ENCODE results near the gene SPSB4.

Gene SPSB4

DNA sequence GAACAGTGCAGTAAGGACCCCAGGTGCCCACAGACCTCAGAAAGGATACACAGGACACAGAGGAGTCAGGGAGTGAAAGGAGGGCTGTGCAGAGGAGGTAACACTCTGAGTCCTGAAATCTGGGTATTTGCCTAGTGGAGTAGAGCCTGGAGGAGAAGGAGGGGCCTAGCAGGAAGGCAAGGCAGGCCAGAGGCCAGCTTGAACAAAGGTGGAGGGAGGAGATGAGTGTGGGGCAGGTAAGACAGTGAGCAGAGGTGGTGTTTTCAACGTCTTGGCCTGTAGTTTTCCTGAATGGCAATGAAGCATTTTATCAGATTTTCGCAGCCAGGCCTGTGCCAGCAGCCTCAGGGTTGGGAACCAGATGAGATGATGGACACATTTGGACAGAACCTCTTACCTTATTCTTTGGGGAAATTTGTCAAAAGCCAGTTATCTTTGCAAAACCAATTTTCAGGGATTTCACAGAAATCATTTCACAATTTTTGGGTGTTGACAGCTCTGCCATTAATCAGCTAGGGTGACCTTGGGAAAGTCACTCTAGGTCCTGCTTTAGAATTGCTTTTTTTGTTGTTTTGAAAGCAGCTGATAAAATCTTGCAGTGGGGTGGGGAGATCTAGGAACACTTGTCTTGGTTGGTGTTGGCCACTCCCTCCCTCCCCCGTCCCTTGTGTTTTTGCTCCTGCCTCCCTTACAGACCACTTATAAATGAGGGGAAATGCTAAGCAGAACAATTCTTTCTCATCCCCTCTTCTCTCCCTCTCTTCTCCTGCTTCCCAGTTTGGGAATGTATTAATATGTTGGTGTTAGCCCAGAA lies 38.4 kb downstream of the SPSB4 start:
- no peak overlapping the region for H3K4me3 Mint-ChIP-seq
- no peaks in the 10 kb centered on the region for H3K4me1 Mint-ChIP-seq
- no peak for ATAC-seq (ENCODE audit: low read depth)
- H3K27me3 Mint-ChIP-seq, result peaks cover 12% of the 10 kb centered on the region
- H3K36me3 Mint-ChIP-seq, result no peaks in the 10 kb centered on the region
- DNase-seq (ENCODE audit: low spot score in 2 of 2), result no peak
- no peaks in the 10 kb centered on the region for H3K9me3 Mint-ChIP-seq
- H3K27ac Mint-ChIP-seq, result no peak overlapping the region

DNA sequence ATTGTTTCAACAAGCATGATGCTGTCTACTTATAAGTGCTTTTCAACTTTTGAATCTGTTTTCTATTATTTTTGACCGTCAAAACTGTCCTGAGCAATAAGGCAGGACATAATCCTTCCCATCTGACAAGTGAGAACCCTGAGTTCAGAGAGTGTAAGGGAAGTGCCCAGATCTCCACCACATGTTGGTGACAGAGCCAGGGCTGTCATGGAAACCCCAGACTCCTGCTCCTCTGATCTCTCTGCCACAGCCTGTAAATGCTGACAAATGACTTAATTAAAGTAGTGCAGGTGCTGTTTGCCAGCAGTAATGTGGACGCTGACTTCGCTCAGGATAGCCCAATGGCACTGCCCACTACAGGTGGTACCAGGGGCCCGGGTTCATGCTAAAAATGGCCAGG lies 40.3 kb downstream of the SPSB4 start:
- ATAC-seq (ENCODE audit: low read depth) (no peak), DNase-seq (ENCODE audit: low spot score in 2 of 2) (no peak)
- Mint-ChIP-seq H3K9me3 (no peaks in the 10 kb centered on the region), H3K27ac (no peak overlapping the region), H3K4me1 (no peaks in the 10 kb centered on the region), H3K36me3 (no peaks in the 10 kb centered on the region), H3K4me3 (no peak overlapping the region), H3K27me3 (peaks cover 5% of the 10 kb centered on the region)

DNA sequence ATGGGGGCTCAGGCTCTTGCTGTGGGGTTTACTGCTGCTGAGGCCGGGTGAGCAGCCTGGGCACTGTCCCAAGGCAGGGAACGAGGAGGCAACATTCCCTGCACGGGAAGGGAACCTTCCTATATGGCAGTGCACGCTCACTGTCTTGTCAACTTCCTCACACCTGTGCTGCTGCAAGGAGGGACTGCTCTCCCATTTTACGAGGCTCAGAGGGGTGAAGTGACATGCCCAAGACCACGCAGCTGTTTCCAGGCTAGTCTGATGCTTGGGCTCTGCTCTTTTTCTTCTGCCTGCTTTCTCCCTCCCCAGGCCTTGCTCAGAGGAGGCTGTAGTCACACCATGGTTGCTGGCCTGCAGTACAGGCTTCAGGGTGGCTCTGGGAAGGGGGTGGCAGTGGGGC lies 41.5 kb downstream of the SPSB4 start:
- Mint-ChIP-seq H3K4me3 (no peak overlapping the region), H3K36me3 (no peaks in the 10 kb centered on the region), H3K27ac (no peak overlapping the region), H3K4me1 (no peaks in the 10 kb centered on the region), H3K27me3 (peaks cover 7% of the 10 kb centered on the region), H3K9me3 (no peaks in the 10 kb centered on the region)
- ATAC-seq (ENCODE audit: low read depth), result no peak
- no peak for DNase-seq (ENCODE audit: low spot score in 2 of 2)

DNA sequence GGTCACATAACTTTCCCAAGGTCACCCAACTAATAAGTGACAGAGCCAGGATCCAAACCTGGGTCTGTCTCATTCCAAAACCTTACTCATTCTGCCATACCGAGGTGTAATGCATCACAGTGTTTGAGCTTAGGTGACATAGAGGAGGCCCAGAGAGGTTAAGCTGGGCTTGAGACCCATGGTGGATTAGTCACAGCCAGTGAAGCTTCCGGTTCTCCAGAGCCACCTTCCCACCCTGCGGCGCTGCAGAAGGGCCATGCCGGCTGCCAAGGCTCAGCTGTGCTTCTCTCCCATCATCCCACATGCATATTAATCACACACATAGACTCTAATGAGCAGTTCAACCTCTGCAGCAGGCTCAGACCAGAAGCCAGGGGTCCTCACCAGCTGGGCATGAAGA lies 42.2 kb downstream of the SPSB4 start:
- H3K9me3 Mint-ChIP-seq, result no peaks in the 10 kb centered on the region
- no peak overlapping the region for H3K4me3 Mint-ChIP-seq
- ATAC-seq (ENCODE audit: low read depth) (no peak), DNase-seq (ENCODE audit: low spot score in 2 of 2) (no peak)
- no peak overlapping the region for H3K27ac Mint-ChIP-seq
- H3K27me3 Mint-ChIP-seq, result peaks cover 7% of the 10 kb centered on the region
- H3K36me3 Mint-ChIP-seq, result no peaks in the 10 kb centered on the region
- no peaks in the 10 kb centered on the region for H3K4me1 Mint-ChIP-seq

DNA sequence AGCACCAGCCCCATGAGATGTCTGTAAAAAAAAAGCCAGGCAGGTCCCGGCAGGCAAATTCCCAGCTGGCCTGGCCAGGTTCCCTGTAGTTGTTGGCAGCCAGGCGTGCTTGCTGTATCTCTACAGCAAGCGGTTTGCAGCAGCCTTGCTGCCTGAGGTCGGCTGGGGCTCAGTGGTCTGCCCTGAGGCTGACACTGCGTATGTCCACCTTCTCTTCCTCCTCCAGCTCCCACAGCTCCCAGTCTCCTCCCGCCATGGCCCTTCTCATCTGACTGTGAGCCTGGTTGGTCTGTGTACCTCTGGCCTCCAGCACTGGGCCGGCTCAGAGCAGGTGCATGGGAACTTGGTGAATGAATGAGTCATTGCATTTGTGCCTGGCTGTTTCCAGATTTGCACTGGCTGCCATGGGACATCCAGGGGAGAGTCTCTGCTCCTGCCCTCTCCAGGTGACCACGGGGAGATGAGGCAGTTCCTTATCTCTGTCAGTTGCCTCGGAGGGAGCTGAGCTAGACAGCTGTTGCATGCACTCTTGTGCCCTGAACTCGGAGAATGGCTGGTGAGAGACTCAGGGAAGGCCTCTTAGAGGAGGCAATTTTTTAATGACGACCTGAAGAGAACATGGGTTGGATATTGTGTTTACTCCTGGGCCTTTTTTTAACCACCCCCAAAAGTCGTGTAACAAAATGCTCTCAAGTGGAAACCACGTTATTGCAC lies 43.0 kb downstream of the SPSB4 start:
- Mint-ChIP-seq H3K9me3 (no peaks in the 10 kb centered on the region), H3K27me3 (peaks cover 4% of the 10 kb centered on the region), H3K4me3 (no peak overlapping the region), H3K36me3 (no peaks in the 10 kb centered on the region), H3K27ac (no peak overlapping the region), H3K4me1 (no peaks in the 10 kb centered on the region)
- DNase-seq (ENCODE audit: low spot score in 2 of 2) (no peak), ATAC-seq (ENCODE audit: low read depth) (no peak)

DNA sequence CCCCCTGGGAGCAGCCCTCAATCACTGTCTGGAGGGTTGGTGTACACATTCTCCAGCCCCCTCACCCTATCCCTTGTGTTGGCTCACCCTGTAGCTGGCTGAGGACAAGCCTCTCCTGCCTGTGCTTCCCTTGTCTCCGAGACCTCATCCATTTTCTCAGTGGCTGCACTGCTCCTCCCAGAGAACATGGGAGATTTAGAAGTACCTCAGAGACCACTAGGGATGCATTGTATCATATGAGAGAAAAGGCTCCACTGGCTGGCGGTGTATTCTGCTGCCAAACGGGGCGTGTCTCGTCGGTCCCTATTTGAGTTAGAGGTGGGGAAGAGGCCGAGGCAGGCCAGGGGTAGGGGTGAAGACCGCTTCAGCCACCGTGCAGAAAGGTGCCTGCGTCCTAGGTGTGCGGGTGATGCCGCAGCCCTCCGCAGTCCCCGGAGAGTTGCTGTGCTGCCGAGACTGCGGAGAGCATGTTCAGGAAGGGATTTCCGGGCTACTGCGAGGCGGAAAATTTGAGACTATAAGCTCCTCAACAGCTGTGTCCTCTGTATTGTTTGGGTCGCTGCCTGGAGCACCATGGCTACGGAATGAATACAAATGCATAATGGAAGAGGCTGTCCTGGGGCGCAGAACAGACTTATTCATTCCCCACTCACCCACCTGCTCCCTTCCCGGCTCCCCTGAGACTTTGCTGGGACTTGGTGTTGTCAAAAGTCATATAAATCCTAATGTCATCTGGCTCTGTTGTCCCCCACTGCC lies 43.8 kb downstream of the SPSB4 start:
- no peak overlapping the region for H3K27ac Mint-ChIP-seq
- DNase-seq (ENCODE audit: low spot score in 2 of 2) (no peak), ATAC-seq (ENCODE audit: low read depth) (no peak)
- no peaks in the 10 kb centered on the region for H3K36me3 Mint-ChIP-seq
- peaks cover 5% of the 10 kb centered on the region for H3K27me3 Mint-ChIP-seq
- no peaks in the 10 kb centered on the region for H3K9me3 Mint-ChIP-seq
- no peaks in the 10 kb centered on the region for H3K4me1 Mint-ChIP-seq
- no peak overlapping the region for H3K4me3 Mint-ChIP-seq

DNA sequence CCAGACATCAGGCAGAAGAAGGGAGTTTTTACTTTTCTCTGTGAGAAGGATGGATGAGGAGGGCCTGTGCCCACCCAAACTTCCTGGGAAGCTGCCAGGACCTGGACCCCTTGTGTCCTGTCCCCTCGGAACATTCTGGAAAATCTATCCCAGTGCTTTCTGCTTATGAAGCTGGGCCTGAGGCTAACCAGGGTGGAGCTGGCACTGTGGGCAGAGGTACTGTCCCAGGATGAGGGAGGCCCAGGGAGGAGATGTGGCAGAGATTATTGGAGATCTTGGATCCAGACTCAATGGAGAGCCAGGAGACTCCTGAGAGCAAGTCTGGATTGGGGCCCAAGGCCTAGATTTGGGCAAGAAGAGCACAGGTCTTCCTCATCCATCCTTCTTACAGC lies 44.4 kb downstream of the SPSB4 start:
- ATAC-seq (ENCODE audit: low read depth), result no peak
- no peak overlapping the region for H3K27ac Mint-ChIP-seq
- peaks cover 9% of the 10 kb centered on the region for H3K27me3 Mint-ChIP-seq
- no peaks in the 10 kb centered on the region for H3K9me3 Mint-ChIP-seq
- H3K36me3 Mint-ChIP-seq, result no peaks in the 10 kb centered on the region
- no peaks in the 10 kb centered on the region for H3K4me1 Mint-ChIP-seq
- H3K4me3 Mint-ChIP-seq, result no peak overlapping the region
- no peak for DNase-seq (ENCODE audit: low spot score in 2 of 2)

DNA sequence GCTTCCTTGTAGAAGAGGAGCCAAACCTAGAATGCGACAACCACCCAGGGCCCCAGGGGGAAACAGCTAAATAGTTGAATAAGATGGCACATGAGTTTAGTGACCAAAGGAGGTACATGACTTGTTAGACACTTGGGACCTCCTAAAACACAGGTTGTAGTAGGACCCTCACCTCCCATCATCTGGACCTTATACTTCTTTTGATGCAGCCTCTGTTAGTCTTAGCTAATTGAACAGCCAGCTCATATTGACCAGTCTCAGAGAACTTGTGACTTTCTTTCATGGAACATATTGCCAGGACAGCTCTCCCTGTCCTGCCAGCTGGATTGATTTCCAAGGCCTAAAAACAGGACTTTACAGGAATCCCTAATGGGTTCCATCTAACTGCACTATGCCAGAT lies 45.0 kb downstream of the SPSB4 start:
- Mint-ChIP-seq H3K36me3 (no peaks in the 10 kb centered on the region), H3K27ac (no peak overlapping the region), H3K27me3 (peaks cover 9% of the 10 kb centered on the region), H3K4me3 (no peak overlapping the region), H3K4me1 (no peaks in the 10 kb centered on the region), H3K9me3 (no peaks in the 10 kb centered on the region)
- ATAC-seq (ENCODE audit: low read depth), result no peak
- DNase-seq (ENCODE audit: low spot score in 2 of 2), result no peak

DNA sequence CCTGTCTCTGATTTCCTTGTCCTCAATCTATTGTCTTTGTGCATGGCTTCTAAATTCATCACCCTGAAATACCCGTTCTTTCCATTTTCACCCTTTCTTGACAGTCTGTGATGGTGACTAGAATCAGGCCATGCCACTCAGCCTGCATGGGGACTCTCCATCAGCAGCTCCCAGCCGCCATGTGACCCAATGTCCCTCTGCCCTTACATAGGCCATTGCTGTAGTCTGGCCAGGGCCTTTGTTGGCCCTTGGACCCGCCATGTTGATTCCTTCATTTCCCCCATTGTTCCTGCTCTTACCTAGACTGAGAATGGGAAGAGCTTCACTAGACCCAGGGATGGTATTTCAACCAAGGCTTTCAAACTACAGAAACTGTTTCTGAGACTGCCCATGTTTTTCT lies 45.8 kb downstream of the SPSB4 start:
- H3K27me3 Mint-ChIP-seq, result peaks cover 9% of the 10 kb centered on the region
- H3K9me3 Mint-ChIP-seq, result no peaks in the 10 kb centered on the region
- ATAC-seq (ENCODE audit: low read depth) (no peak), DNase-seq (ENCODE audit: low spot score in 2 of 2) (no peak)
- H3K4me3 Mint-ChIP-seq, result no peak overlapping the region
- no peaks in the 10 kb centered on the region for H3K4me1 Mint-ChIP-seq
- H3K36me3 Mint-ChIP-seq, result no peaks in the 10 kb centered on the region
- H3K27ac Mint-ChIP-seq, result no peak overlapping the region

DNA sequence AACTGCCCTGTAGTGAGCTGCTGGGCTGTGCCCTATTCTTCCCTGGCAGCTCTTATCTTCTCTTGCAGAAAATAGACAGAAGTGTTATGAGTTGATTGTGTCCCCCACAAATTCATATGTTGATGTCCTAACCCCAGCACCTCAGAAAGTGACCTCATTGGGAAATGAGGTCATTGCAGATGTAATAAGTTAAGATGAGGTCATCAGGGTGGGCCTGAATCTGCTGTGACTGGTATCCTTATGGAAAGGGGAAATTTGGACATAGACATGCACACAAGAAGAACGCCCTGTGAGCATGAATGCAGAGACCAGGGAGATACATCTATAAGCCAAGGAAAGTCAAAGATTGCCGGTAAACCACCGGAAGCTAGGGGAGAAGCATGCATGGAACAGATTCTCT lies 49.0 kb downstream of the SPSB4 start:
- H3K9me3 Mint-ChIP-seq, result no peaks in the 10 kb centered on the region
- no peak overlapping the region for H3K27ac Mint-ChIP-seq
- H3K4me1 Mint-ChIP-seq, result no peaks in the 10 kb centered on the region
- no peak for ATAC-seq (ENCODE audit: low read depth)
- no peak overlapping the region for H3K4me3 Mint-ChIP-seq
- peaks cover 9% of the 10 kb centered on the region for H3K27me3 Mint-ChIP-seq
- DNase-seq (ENCODE audit: low spot score in 2 of 2), result no peak
- H3K36me3 Mint-ChIP-seq, result no peaks in the 10 kb centered on the region

DNA sequence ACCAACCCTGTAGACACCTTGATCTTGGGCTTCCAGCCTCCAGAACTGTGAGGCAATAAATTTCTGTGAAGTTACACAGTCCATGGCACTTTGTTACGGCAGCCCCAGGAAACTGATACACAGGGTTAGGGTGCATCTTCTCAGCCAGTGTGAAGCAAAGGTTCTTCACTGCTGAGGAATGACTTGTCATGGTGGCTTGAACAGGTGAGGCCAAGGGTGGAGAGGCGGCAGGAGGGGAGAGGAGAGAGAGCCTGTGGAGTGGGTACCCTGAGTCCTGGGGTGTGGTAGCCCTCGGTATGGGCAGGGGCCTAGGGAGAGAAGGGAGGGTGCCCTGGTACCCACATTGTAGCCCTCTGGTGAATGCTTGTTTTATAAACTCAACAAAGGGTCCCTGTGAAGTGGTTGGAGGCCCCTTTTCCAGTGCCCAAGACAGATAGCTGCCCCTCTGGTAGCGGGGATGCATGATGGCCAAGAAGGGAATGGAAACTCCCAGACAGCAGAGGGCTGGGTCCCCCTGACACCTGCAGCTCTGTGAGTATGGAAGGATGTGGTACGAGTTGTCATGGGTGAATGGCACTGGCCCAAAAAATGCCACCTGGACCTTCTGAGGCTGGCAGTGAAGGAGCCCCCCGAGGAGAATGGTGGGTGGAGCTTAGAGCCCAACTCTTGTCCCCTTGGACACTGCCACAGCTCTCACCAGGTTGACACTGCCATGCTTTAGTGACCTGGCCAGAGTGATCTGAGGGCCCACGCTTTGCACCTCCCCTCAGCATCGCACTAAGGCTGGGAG lies 49.6 kb downstream of the SPSB4 start:
- no peaks in the 10 kb centered on the region for H3K9me3 Mint-ChIP-seq
- DNase-seq (ENCODE audit: low spot score in 2 of 2), result no peak
- no peaks in the 10 kb centered on the region for H3K36me3 Mint-ChIP-seq
- H3K27me3 Mint-ChIP-seq, result peaks cover 9% of the 10 kb centered on the region
- H3K4me3 Mint-ChIP-seq, result no peak overlapping the region
- H3K27ac Mint-ChIP-seq, result no peak overlapping the region
- no peaks in the 10 kb centered on the region for H3K4me1 Mint-ChIP-seq
- no peak for ATAC-seq (ENCODE audit: low read depth)

DNA sequence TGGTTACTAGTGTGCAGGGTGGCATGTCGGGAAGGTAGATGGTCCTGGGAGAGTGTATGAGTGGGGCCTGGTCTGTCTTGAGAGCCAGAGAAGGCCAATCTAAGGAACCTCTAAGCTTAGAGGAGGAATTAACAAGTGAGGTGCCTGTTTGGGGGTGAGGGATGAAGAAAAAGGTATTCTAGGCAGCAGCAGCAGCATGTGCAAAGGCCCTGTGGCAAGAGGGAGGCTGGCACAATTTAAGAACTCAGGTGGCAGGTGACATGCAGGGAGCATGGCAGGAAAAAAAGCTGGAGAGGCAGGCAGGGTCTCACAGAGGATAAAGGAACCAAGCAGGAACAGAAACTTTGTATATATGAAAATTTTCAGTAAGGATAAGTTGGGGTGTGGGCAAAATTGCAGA lies 51.2 kb downstream of the SPSB4 start:
- DNase-seq (ENCODE audit: low spot score in 2 of 2) (no peak), ATAC-seq (ENCODE audit: low read depth) (no peak)
- H3K9me3 Mint-ChIP-seq, result no peaks in the 10 kb centered on the region
- H3K27me3 Mint-ChIP-seq, result peaks cover 7% of the 10 kb centered on the region
- H3K4me1 Mint-ChIP-seq, result no peaks in the 10 kb centered on the region
- no peaks in the 10 kb centered on the region for H3K36me3 Mint-ChIP-seq
- H3K27ac Mint-ChIP-seq, result no peak overlapping the region
- no peak overlapping the region for H3K4me3 Mint-ChIP-seq

DNA sequence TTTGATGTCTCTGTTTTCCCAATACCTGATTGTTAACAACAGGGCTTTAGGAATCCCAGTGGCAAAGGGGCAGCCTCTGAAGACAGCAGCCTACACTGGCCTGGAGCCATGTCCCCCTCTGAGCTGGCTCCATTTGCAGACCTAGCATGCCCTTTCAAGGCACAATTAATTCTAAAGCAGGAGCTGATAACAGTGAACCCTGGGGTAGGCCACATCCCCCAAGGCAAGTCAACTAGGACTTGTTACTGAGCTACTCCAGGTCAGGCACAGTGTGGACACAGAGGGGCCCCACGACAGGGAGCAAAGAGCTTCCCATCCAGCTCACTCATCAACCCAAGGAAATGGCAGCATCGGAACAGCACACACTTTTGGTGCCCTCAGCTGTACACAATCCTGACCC lies 51.9 kb downstream of the SPSB4 start:
- Mint-ChIP-seq H3K4me3 (no peak overlapping the region), H3K27me3 (peaks cover 7% of the 10 kb centered on the region), H3K27ac (no peak overlapping the region), H3K9me3 (no peaks in the 10 kb centered on the region), H3K36me3 (no peaks in the 10 kb centered on the region), H3K4me1 (no peaks in the 10 kb centered on the region)
- no peak for ATAC-seq (ENCODE audit: low read depth)
- DNase-seq (ENCODE audit: low spot score in 2 of 2), result no peak

DNA sequence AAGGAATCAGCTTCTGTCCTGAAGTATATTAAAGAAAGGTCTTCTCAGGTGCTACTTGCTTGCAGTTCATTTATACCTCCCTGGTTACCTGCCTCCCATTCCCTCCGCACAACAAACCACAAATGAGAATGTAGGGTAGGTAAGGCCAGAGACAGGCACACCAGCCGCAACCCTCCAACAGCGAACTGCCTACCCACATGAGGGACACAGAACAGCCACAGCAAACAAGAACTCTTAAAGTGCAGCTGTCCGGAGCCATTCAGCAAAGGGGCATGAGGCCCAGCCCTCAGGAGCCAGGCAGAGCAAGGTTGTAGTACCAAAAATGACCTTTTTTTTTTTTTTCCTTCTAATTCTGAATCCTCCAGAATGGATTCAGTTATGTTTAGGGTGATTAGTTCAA lies 52.4 kb downstream of the SPSB4 start:
- no peak overlapping the region for H3K27ac Mint-ChIP-seq
- ATAC-seq (ENCODE audit: low read depth), result no peak
- no peak for DNase-seq (ENCODE audit: low spot score in 2 of 2)
- no peak overlapping the region for H3K4me3 Mint-ChIP-seq
- H3K27me3 Mint-ChIP-seq, result peaks cover 9% of the 10 kb centered on the region
- H3K36me3 Mint-ChIP-seq, result no peaks in the 10 kb centered on the region
- H3K4me1 Mint-ChIP-seq, result no peaks in the 10 kb centered on the region
- no peaks in the 10 kb centered on the region for H3K9me3 Mint-ChIP-seq

Data from memory B cell (primary cell).